ENCODE measurements around the gene BMAL1.

The BMAL1 gene

DNA sequence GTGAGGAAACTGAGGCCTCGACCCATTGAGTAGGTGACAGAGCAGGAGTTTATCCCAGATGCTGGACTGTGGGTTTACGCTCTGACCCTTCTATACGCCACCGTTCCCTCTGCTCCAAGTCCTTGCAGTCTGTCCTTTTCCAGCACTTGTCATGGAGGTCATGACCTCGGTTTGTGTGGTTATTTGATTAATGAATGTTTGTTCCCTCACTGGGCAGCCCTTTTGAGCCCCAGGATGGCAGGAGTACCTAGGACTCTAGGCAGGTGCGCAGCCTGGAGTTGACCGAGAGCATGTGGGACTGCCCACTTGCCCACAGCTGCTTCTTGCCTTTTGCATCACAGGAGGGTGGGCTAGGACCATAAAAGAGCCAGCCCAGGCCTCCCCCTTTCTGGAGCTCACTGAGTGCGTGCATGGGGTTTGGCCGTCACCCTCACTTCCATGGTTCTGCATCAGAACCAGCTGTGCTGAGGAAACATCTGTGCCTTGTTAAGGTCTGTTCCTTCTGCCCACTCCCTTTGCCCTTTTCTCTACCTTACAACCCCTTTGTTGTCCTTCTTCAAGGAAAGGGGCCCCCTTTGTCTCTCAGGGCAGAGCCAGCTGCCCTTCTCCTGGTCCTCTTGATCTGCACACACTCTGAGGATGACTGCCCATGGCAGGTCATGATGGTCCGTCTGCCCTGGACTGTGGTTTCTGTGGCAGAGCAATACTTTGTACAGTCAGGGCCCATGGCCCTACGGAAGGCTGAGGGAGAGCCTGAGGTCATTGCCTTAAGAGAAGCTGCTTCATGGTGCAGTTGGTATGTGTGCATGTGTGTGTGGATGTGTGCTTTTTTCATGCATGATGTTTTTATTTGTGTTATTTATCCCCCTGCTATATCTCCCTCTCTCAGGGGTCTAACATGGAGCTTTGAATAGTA, 38.2 kb downstream of the BMAL1 start:
- DNase-seq (ENCODE audit: low read depth, low spot score), result no peak

GRCh38 chr11:13316528-13316961, 39.0 kb downstream of the BMAL1 start:
- no peak for DNase-seq (ENCODE audit: low read depth, low spot score)

- DNase-seq (ENCODE audit: low read depth, low spot score), result no peak
These were observed 39.9 kb downstream of the BMAL1 start for GRCh38 chr11:13317293-13318080.

GRCh38 chr11:13318498-13319295, 41.1 kb downstream of the BMAL1 start:
- no peak for DNase-seq (ENCODE audit: low read depth, low spot score)

- DNase-seq (ENCODE audit: low read depth, low spot score), result no peak
These were observed 43.1 kb downstream of the BMAL1 start for GRCh38 chr11:13320688-13321087.

- no peak for DNase-seq (ENCODE audit: low read depth, low spot score)
These were observed 43.8 kb downstream of the BMAL1 start for GRCh38 chr11:13321431-13321830.

- no peak for DNase-seq (ENCODE audit: low read depth, low spot score)
These were observed 46.6 kb downstream of the BMAL1 start for GRCh38 chr11:13324141-13324540.

DNA sequence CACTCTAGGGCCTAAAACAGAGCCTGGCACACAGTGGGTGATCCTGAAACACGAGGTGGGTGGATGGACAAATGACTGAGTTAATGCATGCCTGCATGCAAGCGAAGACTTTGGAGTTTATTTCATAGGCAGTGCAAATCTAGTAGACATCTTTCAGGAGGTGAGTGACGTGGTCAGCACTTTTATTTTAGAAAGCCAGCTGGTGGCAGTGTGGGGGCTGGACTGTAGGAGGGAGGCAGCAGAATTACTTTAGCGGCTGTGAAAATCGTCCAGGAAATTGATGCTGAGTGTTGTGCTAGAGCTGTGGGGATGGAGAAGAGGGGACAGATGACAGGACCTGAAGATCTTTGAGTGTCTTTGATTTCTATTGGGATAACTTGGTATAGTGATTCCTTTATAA, 47.1 kb downstream of the BMAL1 start:
- no peak for DNase-seq (ENCODE audit: low read depth, low spot score)

- no peak for DNase-seq (ENCODE audit: low read depth, low spot score)
These were observed 49.8 kb downstream of the BMAL1 start for GRCh38 chr11:13327421-13327820.

DNA sequence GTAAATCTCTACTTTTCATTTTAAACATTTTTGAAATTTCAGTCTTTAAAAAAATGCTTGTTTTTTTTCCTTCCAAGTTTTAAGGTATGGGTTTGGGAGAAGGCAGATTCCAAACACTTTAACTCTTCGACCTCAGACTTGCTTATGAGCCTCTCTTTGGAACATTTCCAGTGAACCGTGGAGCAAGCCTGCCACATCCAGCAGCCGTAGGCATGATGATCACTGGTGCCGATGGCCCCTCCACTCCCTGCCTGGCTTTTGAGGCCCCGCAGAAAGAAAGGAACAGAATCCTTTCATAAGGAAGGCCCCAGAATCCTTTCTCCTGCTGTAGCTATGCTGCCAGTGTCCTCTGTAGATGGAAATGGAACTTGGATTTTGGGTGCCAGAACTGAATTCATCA, 50.7 kb downstream of the BMAL1 start:
- no peak for DNase-seq (ENCODE audit: low read depth, low spot score)

GRCh38 chr11:13329670-13330356, 52.2 kb downstream of the BMAL1 start:
- no peak for DNase-seq (ENCODE audit: low read depth, low spot score)

DNA sequence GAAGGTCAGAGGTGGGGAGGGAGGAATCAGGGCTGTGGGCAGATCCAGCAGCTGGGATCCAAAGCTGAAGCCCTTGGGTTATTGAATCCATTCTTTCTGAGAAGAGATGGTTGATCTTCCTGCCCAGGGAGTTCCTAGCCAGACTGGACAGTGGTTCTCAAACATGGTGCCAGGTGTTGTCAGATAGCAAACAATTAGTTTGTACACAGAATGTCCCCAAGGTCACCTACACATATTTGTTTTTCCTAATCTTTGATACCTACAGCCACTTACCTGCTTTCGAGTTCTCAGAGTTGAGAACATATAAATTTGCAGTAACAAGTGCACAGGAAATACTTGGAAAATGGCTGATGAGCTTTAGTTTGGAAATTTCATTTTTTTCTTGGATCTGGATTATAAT, 54.5 kb downstream of the BMAL1 start:
- no peak for DNase-seq (ENCODE audit: low read depth, low spot score)

- DNase-seq (ENCODE audit: low read depth, low spot score), result no peak
These were observed 55.9 kb downstream of the BMAL1 start for GRCh38 chr11:13333456-13333957.

DNA sequence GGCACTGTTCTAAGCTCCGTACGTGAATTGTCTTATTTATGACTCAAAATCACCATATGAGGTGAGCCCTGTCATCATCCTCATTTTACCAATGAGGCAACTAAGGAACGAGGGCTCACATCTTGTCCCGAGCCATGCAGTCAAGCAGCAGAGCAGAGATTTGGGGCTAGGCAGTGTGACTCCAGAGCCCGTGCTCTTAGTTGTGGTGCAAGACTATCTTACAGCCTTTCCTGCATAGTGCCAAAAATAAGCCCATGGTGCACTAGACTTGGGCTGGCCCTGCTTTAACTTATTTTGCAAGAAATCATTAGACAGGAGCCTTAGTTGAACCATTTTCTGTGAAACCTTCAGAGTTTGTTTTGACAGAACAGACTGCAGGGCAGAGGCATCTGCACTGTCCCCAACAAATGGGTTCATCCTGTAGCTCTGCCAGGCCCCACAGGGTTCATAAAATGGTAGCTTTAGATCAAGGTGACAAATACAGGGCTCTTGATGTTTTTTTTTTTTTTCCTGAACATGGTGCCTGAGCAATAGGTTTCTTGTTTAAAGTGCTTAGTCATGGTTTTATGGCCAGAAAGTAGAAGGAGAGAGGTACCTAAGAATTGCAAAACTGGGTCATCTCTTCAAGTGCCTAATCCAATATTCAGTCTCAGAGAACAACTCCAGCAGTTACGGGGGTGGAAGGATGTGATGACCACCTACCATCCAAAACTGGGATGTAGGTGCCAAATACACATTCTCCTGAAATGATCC, 56.6 kb downstream of the BMAL1 start:
- DNase-seq (ENCODE audit: low read depth, low spot score), result no peak

DNA sequence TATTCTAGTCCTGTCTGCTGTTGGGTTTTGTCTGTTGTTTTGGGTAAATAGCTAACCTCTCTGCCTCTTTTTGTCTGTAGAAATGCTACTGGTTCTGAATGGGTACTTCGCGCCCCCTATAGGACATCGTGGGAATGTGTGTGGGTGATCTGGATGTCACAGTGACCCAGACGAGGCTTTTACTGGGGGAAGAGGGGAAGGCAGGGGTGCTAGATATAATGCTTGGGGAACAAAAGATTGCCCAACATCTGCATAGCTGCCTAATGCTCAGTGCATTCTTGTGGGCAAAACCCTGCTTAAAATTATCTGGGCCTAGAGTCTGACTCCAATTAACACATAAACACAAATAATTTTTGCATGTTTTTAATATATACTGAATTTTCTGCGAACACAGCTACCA, 57.7 kb downstream of the BMAL1 start:
- DNase-seq (ENCODE audit: low read depth, low spot score), result no peak

GRCh38 chr11:13336246-13336878, 58.8 kb downstream of the BMAL1 start:
- no peak for DNase-seq (ENCODE audit: low read depth, low spot score)

GRCh38 chr11:13338019-13338426, 60.4 kb downstream of the BMAL1 start:
- no peak for DNase-seq (ENCODE audit: low read depth, low spot score)

DNA sequence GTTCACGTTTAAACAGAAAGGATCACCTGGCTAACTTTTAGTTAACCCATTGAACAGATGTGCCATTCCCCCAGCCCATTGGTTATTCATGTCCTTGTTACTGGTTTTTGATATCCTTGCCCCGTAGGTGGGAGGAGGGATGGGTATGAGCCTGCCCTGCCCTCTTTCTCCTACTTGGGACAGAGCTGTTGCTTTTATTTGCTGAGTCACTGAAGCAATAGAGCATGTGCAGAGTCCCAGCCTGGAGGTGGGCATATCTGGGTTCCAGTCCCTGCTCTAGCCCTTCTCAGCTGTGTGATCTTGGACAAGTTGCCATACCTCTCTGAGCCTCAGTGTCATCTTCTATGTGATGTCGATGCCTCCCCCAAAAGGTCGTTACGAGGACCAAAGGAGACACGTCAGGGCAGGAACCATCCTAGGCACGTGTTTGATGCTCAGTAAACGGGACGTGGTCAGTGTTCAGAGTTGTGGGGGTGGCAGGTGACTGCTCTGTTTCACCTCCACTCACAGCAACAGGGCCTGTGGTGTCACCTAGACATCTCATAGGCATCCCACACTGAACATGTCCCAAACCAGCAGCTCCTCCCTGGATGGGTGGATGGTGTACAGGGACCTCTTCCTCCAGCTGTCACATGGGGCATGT, 61.0 kb downstream of the BMAL1 start:
- no peak for DNase-seq (ENCODE audit: low read depth, low spot score)

All from brain pericyte (primary cell).